ENCODE results near the gene SPACA4.

- TF ChIP-seq EZH2 (IDR thresholded peaks at IDR 0.05; ENCODE audit: low read depth) (no peak), CTCF (conservative IDR thresholded peaks at IDR 0.05) (no peak)
Observed at GRCh38 chr19:48651683-48652048, 45.1 kb downstream of the SPACA4 start.
